ENCODE measurements around the gene SENP3.

DNA sequence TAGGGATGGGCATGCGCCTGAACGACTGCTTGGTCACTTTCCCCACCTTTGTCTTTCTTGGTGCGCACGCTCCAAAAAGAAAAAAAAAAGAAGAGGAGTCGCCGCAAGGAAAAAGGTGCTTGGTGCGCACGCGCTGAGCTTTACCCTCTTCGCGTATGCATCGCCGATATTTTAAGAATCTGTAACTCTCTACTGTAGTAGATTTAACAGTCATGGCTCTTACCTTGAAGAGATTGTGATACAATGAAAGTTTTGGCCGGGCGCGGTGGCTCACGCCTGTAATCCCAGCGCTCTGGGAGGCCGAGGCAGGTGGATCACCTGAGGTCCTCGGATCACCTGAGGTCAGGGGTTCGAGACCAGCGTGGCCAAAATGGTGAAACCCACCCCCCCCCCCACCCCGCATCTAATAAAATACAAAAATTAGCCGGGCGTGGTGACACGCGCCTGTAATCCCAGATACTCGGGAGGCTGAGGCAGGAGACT, 53.6 kb downstream of the SENP3 start:
- TF ChIP-seq, protein P1, sequence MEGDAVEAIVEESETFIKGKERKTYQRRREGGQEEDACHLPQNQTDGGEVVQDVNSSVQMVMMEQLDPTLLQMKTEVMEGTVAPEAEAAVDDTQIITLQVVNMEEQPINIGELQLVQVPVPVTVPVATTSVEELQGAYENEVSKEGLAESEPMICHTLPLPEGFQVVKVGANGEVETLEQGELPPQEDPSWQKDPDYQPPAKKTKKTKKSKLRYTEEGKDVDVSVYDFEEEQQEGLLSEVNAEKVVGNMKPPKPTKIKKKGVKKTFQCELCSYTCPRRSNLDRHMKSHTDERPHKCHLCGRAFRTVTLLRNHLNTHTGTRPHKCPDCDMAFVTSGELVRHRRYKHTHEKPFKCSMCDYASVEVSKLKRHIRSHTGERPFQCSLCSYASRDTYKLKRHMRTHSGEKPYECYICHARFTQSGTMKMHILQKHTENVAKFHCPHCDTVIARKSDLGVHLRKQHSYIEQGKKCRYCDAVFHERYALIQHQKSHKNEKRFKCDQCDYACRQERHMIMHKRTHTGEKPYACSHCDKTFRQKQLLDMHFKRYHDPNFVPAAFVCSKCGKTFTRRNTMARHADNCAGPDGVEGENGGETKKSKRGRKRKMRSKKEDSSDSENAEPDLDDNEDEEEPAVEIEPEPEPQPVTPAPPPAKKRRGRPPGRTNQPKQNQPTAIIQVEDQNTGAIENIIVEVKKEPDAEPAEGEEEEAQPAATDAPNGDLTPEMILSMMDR (conservative IDR thresholded peaks at IDR 0.05; ENCODE audit: low read depth, low read length): no peak
- TF ChIP-seq ELK1 (IDR thresholded peaks at IDR 0.05; ENCODE audit: borderline replicate concordance, low read depth, low read length): no peak
- no peak for TF ChIP-seq POLR2A (IDR thresholded peaks at IDR 0.05; ENCODE audit: low read depth, low read length)
- no peak for TF ChIP-seq BHLHE40 (IDR thresholded peaks at IDR 0.05; ENCODE audit: low read depth, low read length)
- TF ChIP-seq SMC3 (IDR thresholded peaks at IDR 0.05; ENCODE audit: low read depth, low read length): no peak
- TF ChIP-seq RCOR1 (IDR thresholded peaks at IDR 0.05; ENCODE audit: insufficient replicate concordance, low read length): no peak
- TF ChIP-seq RAD21 (IDR thresholded peaks at IDR 0.05; ENCODE audit: low read length): no peak
- no peak for TF ChIP-seq MAZ (IDR thresholded peaks at IDR 0.05; ENCODE audit: borderline replicate concordance, low read depth, low read length)

Measured in IMR-90 (cell line).